Measurements from ENCODE around the gene TUBAL3. TPM values are rescaled to one million over a fixed set of nuclear protein-coding genes. Genes with fewer than 3 reads are reported as not detected.
A peak's percentile ranks its signal among the peaks of the same experiment; 100 is the strongest.

The TUBAL3 gene
- total and polyA plus RNA-seq, 9 of the 15 experiments (the other 6 are each of a cell fraction or from before 2014, with no cell fraction given), result 5.5 to 10.1 (median 6.9) TPM

- TF ChIP-seq ZNF407 (IDR thresholded peaks at IDR 0.05; ENCODE audit: low read depth), result no peak
- peak; percentile 95 for TF ChIP-seq NKRF (IDR thresholded peaks at IDR 0.05; ENCODE audit: borderline replicate concordance)
- no peak; the same call in 1 of the 2 replicates for TF ChIP-seq ZNF644 (tag; IDR thresholded peaks at IDR 0.05; ENCODE audit: low read depth)
- TF ChIP-seq NFE2L1 (tag; IDR thresholded peaks at IDR 0.05; ENCODE audit: borderline replicate concordance, low read depth), result no peak
- TF ChIP-seq SIN3B (IDR thresholded peaks at IDR 0.05; ENCODE audit: low read depth), result 0 out of 2 replicates have a peak, but pooled peaks have one; percentile 46
- no peak for TF ChIP-seq ZBTB34 (CRISPR knock-in tag; IDR thresholded peaks at IDR 0.05)
- TF ChIP-seq MBD1 (CRISPR knock-in tag; IDR thresholded peaks at IDR 0.05), result no peak
- peak; percentile 71 for TF ChIP-seq ZFX (CRISPR knock-in tag; IDR thresholded peaks at IDR 0.05)
- TF ChIP-seq HDGF (IDR thresholded peaks at IDR 0.05), result no peak
- peak; percentile 53 for TF ChIP-seq CREM (IDR thresholded peaks at IDR 0.05; ENCODE audit: low read depth)
- TF ChIP-seq THRB (CRISPR knock-in tag; conservative IDR thresholded peaks at IDR 0.05), result 0 out of 2 replicates have a peak, but pooled peaks have one; percentile 56
- peak; percentile 71; the same call in 1 of the 2 replicates for TF ChIP-seq GATAD2A (IDR thresholded peaks at IDR 0.05)
- TF ChIP-seq GABPB1 (CRISPR knock-in tag; IDR thresholded peaks at IDR 0.05), result peak; percentile 67
Observed at GRCh38 chr10:5446390-5446926, 41.8 kb upstream of the TUBAL3 start (continued).

All from K562 (cell line).